ENCODE measurements around the gene ASAP2.

ASAP2 gene

GRCh38 chr2:9213477-9214051 is 7.0 kb downstream of the ASAP2 start:
- TF ChIP-seq TAF1 (IDR thresholded peaks at IDR 0.05; ENCODE audit: borderline replicate concordance, insufficient read depth, low read length) (no peak), POLR2AphosphoS5 (IDR thresholded peaks at IDR 0.05; ENCODE audit: low read depth, low read length) (no peak), FOXP2 (optimal IDR thresholded peaks at IDR 0.05; ENCODE audit: borderline replicate concordance, extremely low read depth, extremely low read length, insufficient read depth) (no peak), REST (IDR thresholded peaks at IDR 0.05; ENCODE audit: insufficient read depth in 1 of 2, low read depth in 2 of 2, low read length in 2 of 2) (no peak), SIN3A (IDR thresholded peaks at IDR 0.05; ENCODE audit: borderline replicate concordance, insufficient read depth, low read length) (no peak)

GRCh38 chr2:9214873-9215272 is 8.3 kb downstream of the ASAP2 start:
- TF ChIP-seq SIN3A (IDR thresholded peaks at IDR 0.05; ENCODE audit: borderline replicate concordance, insufficient read depth, low read length): no peak
- no peak for TF ChIP-seq FOXP2 (optimal IDR thresholded peaks at IDR 0.05; ENCODE audit: borderline replicate concordance, extremely low read depth, extremely low read length, insufficient read depth)
- no peak for TF ChIP-seq REST (IDR thresholded peaks at IDR 0.05; ENCODE audit: insufficient read depth in 1 of 2, low read depth in 2 of 2, low read length in 2 of 2)
- no peak for TF ChIP-seq TAF1 (IDR thresholded peaks at IDR 0.05; ENCODE audit: borderline replicate concordance, insufficient read depth, low read length)
- no peak for TF ChIP-seq POLR2AphosphoS5 (IDR thresholded peaks at IDR 0.05; ENCODE audit: low read depth, low read length)

- TF ChIP-seq REST (IDR thresholded peaks at IDR 0.05; ENCODE audit: insufficient read depth in 1 of 2, low read depth in 2 of 2, low read length in 2 of 2): no peak
- TF ChIP-seq TAF1 (IDR thresholded peaks at IDR 0.05; ENCODE audit: borderline replicate concordance, insufficient read depth, low read length): no peak
- TF ChIP-seq FOXP2 (optimal IDR thresholded peaks at IDR 0.05; ENCODE audit: borderline replicate concordance, extremely low read depth, extremely low read length, insufficient read depth): no peak
- TF ChIP-seq SIN3A (IDR thresholded peaks at IDR 0.05; ENCODE audit: borderline replicate concordance, insufficient read depth, low read length): no peak
- no peak for TF ChIP-seq POLR2AphosphoS5 (IDR thresholded peaks at IDR 0.05; ENCODE audit: low read depth, low read length)
These were observed 9.1 kb downstream of the ASAP2 start for GRCh38 chr2:9215680-9216079.

GRCh38 chr2:9217838-9218770 is 11.5 kb downstream of the ASAP2 start:
- TF ChIP-seq FOXP2 (optimal IDR thresholded peaks at IDR 0.05; ENCODE audit: borderline replicate concordance, extremely low read depth, extremely low read length, insufficient read depth) (no peak), SIN3A (IDR thresholded peaks at IDR 0.05; ENCODE audit: borderline replicate concordance, insufficient read depth, low read length) (no peak), POLR2AphosphoS5 (IDR thresholded peaks at IDR 0.05; ENCODE audit: low read depth, low read length) (no peak), REST (IDR thresholded peaks at IDR 0.05; ENCODE audit: insufficient read depth in 1 of 2, low read depth in 2 of 2, low read length in 2 of 2) (no peak), TAF1 (IDR thresholded peaks at IDR 0.05; ENCODE audit: borderline replicate concordance, insufficient read depth, low read length) (no peak)

All from PFSK-1 (cell line).